ENCODE measurements around the gene NXF3. TPM values are rescaled to one million over a fixed set of nuclear protein-coding genes. Genes with fewer than 3 reads are reported as not detected.
A peak's percentile ranks its signal among the peaks of the same experiment; 100 is the strongest.

Gene NXF3
- total RNA-seq, 1 donor from 2014 or later, result 0.69 TPM

- intact Hi-C loops (cut with micrococcal nuclease), result no loop called here
- DNase-seq, result no peak
- no peak for TF ChIP-seq CTCF (IDR thresholded peaks at IDR 0.05; ENCODE audit: borderline replicate concordance)
- no peaks in the 10 kb centered on the region for H3K36me3 ChIP-seq
- no peaks in the 10 kb centered on the region for H3K4me1 ChIP-seq
- H3K9me3 ChIP-seq (replicated peaks), result no peaks in the 10 kb centered on the region
- H3K27me3 ChIP-seq (ENCODE audit: low read depth), result no peaks in the 10 kb centered on the region
- H3K27ac ChIP-seq (replicated peaks), result no peak overlapping the region
- no peak overlapping the region for H3K4me3 ChIP-seq
These were observed 19.5 kb downstream of the NXF3 start for GRCh38 chrX:103073467-103073866.

- H3K27me3 ChIP-seq (ENCODE audit: low read depth), result peaks cover 7% of the 10 kb centered on the region
- intact Hi-C loops (cut with micrococcal nuclease), result no loop called here
- TF ChIP-seq CTCF (IDR thresholded peaks at IDR 0.05; ENCODE audit: borderline replicate concordance), result no peak
- H3K4me1 ChIP-seq, result no peaks in the 10 kb centered on the region
- no peaks in the 10 kb centered on the region for H3K9me3 ChIP-seq (replicated peaks)
- no peaks in the 10 kb centered on the region for H3K36me3 ChIP-seq
- DNase-seq, result no peak
- H3K27ac ChIP-seq (replicated peaks), result no peak overlapping the region
- H3K4me3 ChIP-seq, result no peak overlapping the region
These were observed 26.3 kb downstream of the NXF3 start for GRCh38 chrX:103066606-103067005.

- Histone ChIP-seq H3K36me3 (no peaks in the 10 kb centered on the region), H3K4me1 (no peaks in the 10 kb centered on the region), H3K27me3 (ENCODE audit: low read depth) (peaks cover 7% of the 10 kb centered on the region), H3K9me3 (replicated peaks) (no peaks in the 10 kb centered on the region), H3K4me3 (peak within 1 kb of the TSS; percentile 54), H3K27ac (replicated peaks) (no peak within 1 kb of the TSS)
- no peak for DNase-seq
- intact Hi-C loops (cut with micrococcal nuclease), result no loop called here
- no peak for TF ChIP-seq CTCF (IDR thresholded peaks at IDR 0.05; ENCODE audit: borderline replicate concordance)
These were observed 29.0 kb downstream of the NXF3 start, which contains the start of gene BEX1 for GRCh38 chrX:103063918-103064434. BEX1 (minus strand) TSS chrX:103064171; CDS start chrX:103063274, 897 bp downstream.

GRCh38 chrX:103063191-103063845 lies 29.6 kb downstream of the NXF3 start:
- H3K27ac ChIP-seq (replicated peaks), result no peak overlapping the region
- H3K9me3 ChIP-seq (replicated peaks), result no peaks in the 10 kb centered on the region
- no peak for TF ChIP-seq CTCF (IDR thresholded peaks at IDR 0.05; ENCODE audit: borderline replicate concordance)
- intact Hi-C loops (cut with micrococcal nuclease), result no loop called here
- no peaks in the 10 kb centered on the region for H3K4me1 ChIP-seq
- DNase-seq, result no peak
- H3K27me3 ChIP-seq (ENCODE audit: low read depth), result peaks cover 7% of the 10 kb centered on the region
- H3K36me3 ChIP-seq, result no peaks in the 10 kb centered on the region
- H3K4me3 ChIP-seq, result peak overlapping the region; percentile 54

- Histone ChIP-seq H3K27ac (replicated peaks) (no peak overlapping the region), H3K27me3 (ENCODE audit: low read depth) (peaks cover 7% of the 10 kb centered on the region), H3K9me3 (replicated peaks) (no peaks in the 10 kb centered on the region), H3K36me3 (no peaks in the 10 kb centered on the region), H3K4me3 (no peak overlapping the region), H3K4me1 (no peaks in the 10 kb centered on the region)
- DNase-seq, result no peak
- no peak for TF ChIP-seq CTCF (IDR thresholded peaks at IDR 0.05; ENCODE audit: borderline replicate concordance)
- intact Hi-C loops (cut with micrococcal nuclease), result no loop called here
These were observed 31.5 kb downstream of the NXF3 start for GRCh38 chrX:103061486-103061885.
